Ovary (tissue), 3 donors: ENCODE measurements around the gene PIM2.

Experiments
- EP300 ChIP-seq: sonication (generic); formaldehyde crosslinking; IDR thresholded peaks from one replicate; pipeline ENCODE4 v1.6.1; 2017; ENCODE audit warnings: antibody characterized with exemption
- POLR2A ChIP-seq: fragments of 450-650 bp; IDR thresholded peaks from one replicate; pipeline ENCODE4 v1.6.1; 2017; ENCODE audit warnings: antibody characterized with exemption, mild to moderate bottlenecking, moderate library complexity
- TF ChIP-seq, protein P1 (sequence below), 3 donors: fragments of 450-650 bp in 2 of 3; fragments of 200-600 bp in 1 of 3; IDR thresholded peaks; one replicate each; pipeline versions ENCODE4 v1.5.1 to v1.8.0; 2016 to 2022; ENCODE audit warnings: antibody characterized with exemption in 3 of 3, mild to moderate bottlenecking in 1 of 3
- donor health status: DM: no; HTN: no; CAD: no.

DNA sequence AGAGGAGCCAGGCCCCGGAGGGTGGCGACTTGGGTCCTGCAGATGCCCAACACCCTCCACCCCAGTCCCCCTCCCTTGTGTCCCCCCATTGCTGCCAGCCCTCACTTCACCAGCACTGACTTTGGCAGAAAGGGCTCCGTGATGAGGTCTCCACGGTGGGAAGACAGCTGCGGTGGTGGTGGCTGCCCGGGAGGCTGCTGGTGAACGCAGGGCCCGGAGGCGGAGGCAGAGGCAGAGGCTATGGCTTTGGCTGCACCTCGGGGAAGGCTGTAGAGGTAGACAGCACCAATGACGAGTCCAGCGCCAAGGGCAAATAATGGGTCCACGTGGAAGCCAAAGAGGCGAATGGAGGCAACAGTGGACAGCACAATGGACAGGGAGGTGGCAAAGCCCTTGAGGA lies 14.2 kb downstream of the PIM2 start:
- TF ChIP-seq POLR2A (no peak), EP300 (no peak)
- TF ChIP-seq, protein P1, sequence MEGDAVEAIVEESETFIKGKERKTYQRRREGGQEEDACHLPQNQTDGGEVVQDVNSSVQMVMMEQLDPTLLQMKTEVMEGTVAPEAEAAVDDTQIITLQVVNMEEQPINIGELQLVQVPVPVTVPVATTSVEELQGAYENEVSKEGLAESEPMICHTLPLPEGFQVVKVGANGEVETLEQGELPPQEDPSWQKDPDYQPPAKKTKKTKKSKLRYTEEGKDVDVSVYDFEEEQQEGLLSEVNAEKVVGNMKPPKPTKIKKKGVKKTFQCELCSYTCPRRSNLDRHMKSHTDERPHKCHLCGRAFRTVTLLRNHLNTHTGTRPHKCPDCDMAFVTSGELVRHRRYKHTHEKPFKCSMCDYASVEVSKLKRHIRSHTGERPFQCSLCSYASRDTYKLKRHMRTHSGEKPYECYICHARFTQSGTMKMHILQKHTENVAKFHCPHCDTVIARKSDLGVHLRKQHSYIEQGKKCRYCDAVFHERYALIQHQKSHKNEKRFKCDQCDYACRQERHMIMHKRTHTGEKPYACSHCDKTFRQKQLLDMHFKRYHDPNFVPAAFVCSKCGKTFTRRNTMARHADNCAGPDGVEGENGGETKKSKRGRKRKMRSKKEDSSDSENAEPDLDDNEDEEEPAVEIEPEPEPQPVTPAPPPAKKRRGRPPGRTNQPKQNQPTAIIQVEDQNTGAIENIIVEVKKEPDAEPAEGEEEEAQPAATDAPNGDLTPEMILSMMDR (IDR thresholded peaks at IDR 0.05) = no peak
